ENCODE measurements around the gene FAM3A. TPM values are rescaled to one million over a fixed set of nuclear protein-coding genes. Genes with fewer than 3 reads are reported as not detected.

The FAM3A gene
- total and polyA plus RNA-seq, 3 donors from 2014 or later = 24.0 to 41.1 (median 24.7) TPM

- Histone ChIP-seq H3K9me3 (no peaks in the 10 kb centered on the region), H3K27ac (no peak overlapping the region), H3K4me3 (no peak overlapping the region), H3K27me3 (no peaks in the 10 kb centered on the region), H3K36me3 (ENCODE audit: low read depth, missing control alignments) (no peaks in the 10 kb centered on the region), H3K4me1 (no peaks in the 10 kb centered on the region)
- TF ChIP-seq CTCF (IDR thresholded peaks at IDR 0.05) = no peak
- no peak for DNase-seq
- WGBS, 2 donors = 64 to 82% methylated on average over 4 to 7 of the region's 7 CpGs
- intact Hi-C loops (cut with DNase I; ENCODE audit: low total_unique reads) = no loop called here
Observed at GRCh38 chrX:154473683-154474082, 42.3 kb downstream of the FAM3A start.

- Histone ChIP-seq H3K27ac (no peak overlapping the region), H3K9me3 (no peaks in the 10 kb centered on the region), H3K36me3 (ENCODE audit: low read depth, missing control alignments) (no peaks in the 10 kb centered on the region), H3K4me1 (no peaks in the 10 kb centered on the region), H3K27me3 (no peaks in the 10 kb centered on the region), H3K4me3 (no peak overlapping the region)
- 78 to 87% methylated on average over 12 to 25 of the region's 28 CpGs for WGBS, 2 donors
- DNase-seq = no peak
- intact Hi-C loops (cut with DNase I; ENCODE audit: low total_unique reads) = no loop called here
- TF ChIP-seq CTCF (IDR thresholded peaks at IDR 0.05) (no peak), POLR2A (IDR thresholded peaks at IDR 0.05) (no peak)
Observed at GRCh38 chrX:154472685-154473632, 43.1 kb downstream of the FAM3A start.

GRCh38 chrX:154471839-154472684 lies 44.0 kb downstream of the FAM3A start:
- Histone ChIP-seq H3K27ac (no peak overlapping the region), H3K4me1 (no peaks in the 10 kb centered on the region), H3K36me3 (ENCODE audit: low read depth, missing control alignments) (no peaks in the 10 kb centered on the region), H3K9me3 (no peaks in the 10 kb centered on the region), H3K4me3 (no peak overlapping the region), H3K27me3 (no peaks in the 10 kb centered on the region)
- no peak for DNase-seq
- intact Hi-C loops (cut with DNase I; ENCODE audit: low total_unique reads) = no loop called here
- WGBS, 2 donors = 85 to 90% methylated on average over 13 to 22 of the region's 23 CpGs
- TF ChIP-seq CTCF (IDR thresholded peaks at IDR 0.05) (no peak), POLR2A (IDR thresholded peaks at IDR 0.05) (no peak)

- intact Hi-C loops (cut with DNase I; ENCODE audit: low total_unique reads) = no loop called here
- H3K4me3 ChIP-seq = no peak overlapping the region
- WGBS, 2 donors = 91 to 93% methylated on average over 2 to 16 of the region's 23 CpGs
- no peak overlapping the region for H3K27ac ChIP-seq
- H3K4me1 ChIP-seq = no peaks in the 10 kb centered on the region
- H3K9me3 ChIP-seq = no peaks in the 10 kb centered on the region
- TF ChIP-seq POLR2A (IDR thresholded peaks at IDR 0.05) (no peak), CTCF (IDR thresholded peaks at IDR 0.05) (no peak)
- no peaks in the 10 kb centered on the region for H3K27me3 ChIP-seq
- no peaks in the 10 kb centered on the region for H3K36me3 ChIP-seq (ENCODE audit: low read depth, missing control alignments)
- no peak for DNase-seq
Observed at GRCh38 chrX:154470914-154471568, 45.0 kb downstream of the FAM3A start.

Measured in testis (tissue), 3 donors.